Prostate gland (tissue), 2 donors: ENCODE data around the gene GALNT13. TPM values are rescaled to one million over a fixed set of nuclear protein-coding genes. Genes with fewer than 3 reads are reported as not detected.

ENCODE experiments used
- DNase-seq: peaks from one replicate; pipeline ENCODE4 v3.0.0-alpha.2; 2019; ENCODE audit warnings: low spot score
- H3K27ac ChIP-seq, 2 donors: fragments of 200-600 bp; sonication (generic); 2 replicates each; pipeline ENCODE4 v1.5.1; 2017 to 2019
- H3K27me3 ChIP-seq: fragments of 200-600 bp; sonication (generic); replicated peaks from 2 replicates; pipeline ENCODE4 v1.5.1; 2019; ENCODE audit not compliant: insufficient read depth
- H3K36me3 ChIP-seq, 2 donors: fragments of 200-600 bp; sonication (generic); 1 replicate in 1 of 2; 2 replicates in 1 of 2; pipeline versions ENCODE4 v1.5.1 to v1.8.1; 2017 to 2019
- H3K4me1 ChIP-seq: fragments of 200-600 bp; sonication (generic); replicated peaks from 2 replicates; pipeline ENCODE4 v1.5.1; 2019
- H3K4me3 ChIP-seq, 2 donors: fragments of 200-600 bp; sonication (generic); 2 replicates each; pipeline ENCODE4 v1.5.1; 2017 to 2019
- H3K9me3 ChIP-seq: fragments of 200-600 bp; sonication (generic); 2 replicates; pipeline ENCODE4 v1.5.1; 2017
- CTCF ChIP-seq, 4 experiments: fragments of 200-600 bp in 2 of 4; fragments of 450-650 bp in 2 of 4; sonication (generic) in 2 of 4; IDR thresholded peaks; 1 replicate in 3 of 4; 2 replicates in 1 of 4; pipeline ENCODE4 v1.5.1; 2016 to 2019; ENCODE audit warnings: antibody characterized with exemption in 4 of 4, mild to moderate bottlenecking in 2 of 4, moderate library complexity in 2 of 4
- POLR2A ChIP-seq: fragments of 450-650 bp; IDR thresholded peaks from one replicate; pipeline ENCODE4 v1.6.1; 2016; ENCODE audit warnings: antibody characterized with exemption, mild to moderate bottlenecking
- POLR2AphosphoS5 ChIP-seq: sonication (generic); formaldehyde crosslinking; IDR thresholded peaks from one replicate; pipeline ENCODE4 v1.6.1; 2017; ENCODE audit warnings: antibody characterized with exemption
- WGBS: methylation state at CpG from one replicate; pipeline ENCODE4 v1.1.5; 2018; 5-methylcytosine and 5-hydroxymethylcytosine counted together
- intact Hi-C: fragments of 100-400 bp; cut with DNase I; formaldehyde crosslinking; loops from one replicate; pipeline ENCODE4 v1.14.2; 2022
- total RNA-seq, 2 donors: library from RNA; depleted of rRNA; stranded (reverse); fragments of >200 nt; gene quantifications; one replicate each; pipeline ENCODE4 v1.1.0, GENCODE V29; 2016

GALNT13 gene
- total RNA-seq, 2 donors from 2014 or later, result 0.87 to 1.1 TPM

- Histone ChIP-seq H3K9me3 (no peaks in the 10 kb centered on the region), H3K27ac (no peak overlapping the region), H3K27me3 (no peaks in the 10 kb centered on the region), H3K4me1 (no peaks in the 10 kb centered on the region), H3K4me3 (no peak overlapping the region), H3K36me3 (no peaks in the 10 kb centered on the region)
- WGBS, result 92% methylated on average over 2 of the region's 2 CpGs
- intact Hi-C loops, result no loop called here
- TF ChIP-seq POLR2AphosphoS5 (no peak), CTCF (IDR thresholded peaks at IDR 0.05) (no peak), POLR2A (no peak)
- no peak for DNase-seq
Measured at GRCh38 chr2:154427453-154427852, 555.7 kb downstream of the GALNT13 start.

- no peak for TF ChIP-seq CTCF (IDR thresholded peaks at IDR 0.05)
- TF ChIP-seq POLR2AphosphoS5, result no peak
- 89% methylated on average over 8 of the region's 8 CpGs for WGBS
- Histone ChIP-seq H3K9me3 (no peaks in the 10 kb centered on the region), H3K27me3 (no peaks in the 10 kb centered on the region), H3K4me3 (no peak overlapping the region), H3K36me3 (no peaks in the 10 kb centered on the region), H3K27ac (no peak overlapping the region), H3K4me1 (no peaks in the 10 kb centered on the region)
- DNase-seq, result no peak
- intact Hi-C loops, result no loop called here
Measured at GRCh38 chr2:154428022-154428421, 556.3 kb downstream of the GALNT13 start.

GRCh38 chr2:154433010-154433409 is 561.3 kb downstream of the GALNT13 start:
- no peaks in the 10 kb centered on the region for H3K9me3 ChIP-seq
- H3K4me3 ChIP-seq, result no peak overlapping the region
- TF ChIP-seq POLR2A (no peak), CTCF (IDR thresholded peaks at IDR 0.05) (no peak), POLR2AphosphoS5 (no peak)
- no peak for DNase-seq
- H3K27ac ChIP-seq, result no peak overlapping the region
- intact Hi-C loops, result no loop called here
- no peaks in the 10 kb centered on the region for H3K27me3 ChIP-seq
- no peaks in the 10 kb centered on the region for H3K4me1 ChIP-seq
- H3K36me3 ChIP-seq, result no peaks in the 10 kb centered on the region

GRCh38 chr2:154437104-154437503 is 565.4 kb downstream of the GALNT13 start:
- no peak for TF ChIP-seq CTCF (IDR thresholded peaks at IDR 0.05)
- no peak for TF ChIP-seq POLR2AphosphoS5
- no peak for TF ChIP-seq POLR2A
- no peak for DNase-seq
- no peaks in the 10 kb centered on the region for H3K36me3 ChIP-seq
- no peaks in the 10 kb centered on the region for H3K27me3 ChIP-seq
- intact Hi-C loops, result no loop called here
- no peaks in the 10 kb centered on the region for H3K9me3 ChIP-seq
- H3K4me3 ChIP-seq, result no peak overlapping the region
- H3K27ac ChIP-seq, result no peak overlapping the region
- WGBS, result 62% methylated on average over 8 of the region's 8 CpGs
- no peaks in the 10 kb centered on the region for H3K4me1 ChIP-seq

GRCh38 chr2:154439156-154439555 is 567.4 kb downstream of the GALNT13 start:
- Histone ChIP-seq H3K9me3 (no peaks in the 10 kb centered on the region), H3K4me1 (no peaks in the 10 kb centered on the region), H3K27me3 (no peaks in the 10 kb centered on the region), H3K27ac (no peak overlapping the region), H3K4me3 (no peak overlapping the region), H3K36me3 (no peaks in the 10 kb centered on the region)
- WGBS, result 27% methylated on average over 2 of the region's 2 CpGs
- DNase-seq, result no peak
- TF ChIP-seq POLR2A (no peak), POLR2AphosphoS5 (no peak), CTCF (IDR thresholded peaks at IDR 0.05) (peak in 1 of 4 experiments; percentile 19)
- intact Hi-C loops, result no loop called here
